Measurements from ENCODE around the gene DCXR. TPM values are rescaled to one million over a fixed set of nuclear protein-coding genes. Genes with fewer than 3 reads are reported as not detected.

DCXR gene
- total RNA-seq, 1 donor from 2014 or later, result 158 TPM

- Mint-ChIP-seq H3K4me1 (ENCODE audit: unreplicated experiment) (no peaks in the 10 kb centered on the region), H3K9me3 (no peaks in the 10 kb centered on the region), H3K36me3 (no peaks in the 10 kb centered on the region), H3K27me3 (no peaks in the 10 kb centered on the region), H3K27ac (no peak overlapping the region), H3K4me3 (no peak overlapping the region)
- TF ChIP-seq CTCF (conservative IDR thresholded peaks at IDR 0.05), result no peak
- DNase-seq (ENCODE audit: extremely low spot score, unreplicated experiment), result no peak
These were observed 43.4 kb upstream of the DCXR start for GRCh38 chr17:82080789-82081464.

GRCh38 chr17:82080048-82080788 is 42.7 kb upstream of the DCXR start:
- no peak for DNase-seq (ENCODE audit: extremely low spot score, unreplicated experiment)
- no peaks in the 10 kb centered on the region for H3K36me3 Mint-ChIP-seq
- H3K4me1 Mint-ChIP-seq (ENCODE audit: unreplicated experiment), result no peaks in the 10 kb centered on the region
- H3K4me3 Mint-ChIP-seq, result no peak overlapping the region
- H3K27ac Mint-ChIP-seq, result no peak overlapping the region
- no peaks in the 10 kb centered on the region for H3K9me3 Mint-ChIP-seq
- TF ChIP-seq CTCF (conservative IDR thresholded peaks at IDR 0.05), result no peak
- no peaks in the 10 kb centered on the region for H3K27me3 Mint-ChIP-seq

DNA sequence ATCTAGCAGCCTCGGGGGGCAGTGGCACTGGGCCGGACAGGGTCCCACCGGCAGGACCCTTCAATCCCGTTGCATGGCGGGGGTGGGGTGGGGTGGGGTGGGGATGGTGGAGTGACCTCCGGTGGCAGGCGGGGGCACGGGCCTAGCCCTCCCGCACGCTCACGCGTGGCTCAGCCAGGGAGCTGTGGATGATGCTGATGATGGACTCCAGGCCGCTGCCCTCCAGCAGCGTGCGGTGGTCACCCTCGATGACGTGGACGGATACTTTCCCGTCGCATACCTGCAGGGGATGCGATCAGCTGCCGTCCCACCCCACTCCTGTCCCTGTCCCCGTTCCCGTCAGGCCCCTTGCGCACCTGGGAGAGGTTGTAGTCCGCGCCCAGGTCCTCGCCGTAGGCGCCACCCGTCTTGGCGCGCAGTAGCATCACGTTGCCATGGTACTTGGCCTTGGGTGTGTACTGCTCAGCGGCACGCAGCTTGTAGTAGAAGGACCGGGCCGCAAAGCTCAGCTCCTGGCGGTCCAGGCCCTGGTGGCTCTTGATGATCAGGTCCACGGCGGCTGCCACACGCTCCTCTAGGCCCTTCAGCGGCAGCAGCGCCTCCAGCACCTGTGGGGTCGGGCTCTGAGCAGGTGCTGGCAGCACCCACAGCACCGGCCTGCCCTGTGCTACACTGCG is 41.6 kb upstream of the DCXR start:
- H3K4me1 Mint-ChIP-seq (ENCODE audit: unreplicated experiment), result no peaks in the 10 kb centered on the region
- no peak for TF ChIP-seq CTCF (conservative IDR thresholded peaks at IDR 0.05)
- H3K36me3 Mint-ChIP-seq, result no peaks in the 10 kb centered on the region
- no peaks in the 10 kb centered on the region for H3K9me3 Mint-ChIP-seq
- peaks cover 4% of the 10 kb centered on the region for H3K27me3 Mint-ChIP-seq
- H3K4me3 Mint-ChIP-seq, result no peak overlapping the region
- no peak for DNase-seq (ENCODE audit: extremely low spot score, unreplicated experiment)
- H3K27ac Mint-ChIP-seq, result no peak overlapping the region

DNA sequence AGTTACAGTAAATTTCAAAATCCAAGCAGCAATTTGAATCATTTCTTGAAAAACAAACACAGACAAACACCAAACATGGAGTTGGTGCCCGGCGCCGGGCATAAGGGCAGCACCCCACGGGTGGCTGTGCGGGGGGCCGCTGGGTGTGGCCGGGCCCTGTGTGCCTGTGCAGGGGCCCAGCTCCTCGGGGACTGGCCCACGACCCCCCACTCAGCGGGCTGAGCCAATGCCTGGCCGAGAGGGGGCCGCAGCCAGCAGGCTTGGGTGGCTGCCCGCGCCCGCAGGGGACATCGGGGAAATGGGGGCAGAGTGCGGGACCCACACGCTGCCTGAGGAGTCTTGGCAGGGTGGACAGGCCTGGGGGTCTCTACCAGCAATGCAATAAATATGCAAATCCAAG is 40.9 kb upstream of the DCXR start:
- DNase-seq (ENCODE audit: extremely low spot score, unreplicated experiment), result no peak
- no peak for TF ChIP-seq CTCF (conservative IDR thresholded peaks at IDR 0.05)
- Mint-ChIP-seq H3K27me3 (peaks cover 9% of the 10 kb centered on the region), H3K27ac (no peak overlapping the region), H3K36me3 (no peaks in the 10 kb centered on the region), H3K4me1 (ENCODE audit: unreplicated experiment) (no peaks in the 10 kb centered on the region), H3K9me3 (no peaks in the 10 kb centered on the region), H3K4me3 (no peak overlapping the region)

DNA sequence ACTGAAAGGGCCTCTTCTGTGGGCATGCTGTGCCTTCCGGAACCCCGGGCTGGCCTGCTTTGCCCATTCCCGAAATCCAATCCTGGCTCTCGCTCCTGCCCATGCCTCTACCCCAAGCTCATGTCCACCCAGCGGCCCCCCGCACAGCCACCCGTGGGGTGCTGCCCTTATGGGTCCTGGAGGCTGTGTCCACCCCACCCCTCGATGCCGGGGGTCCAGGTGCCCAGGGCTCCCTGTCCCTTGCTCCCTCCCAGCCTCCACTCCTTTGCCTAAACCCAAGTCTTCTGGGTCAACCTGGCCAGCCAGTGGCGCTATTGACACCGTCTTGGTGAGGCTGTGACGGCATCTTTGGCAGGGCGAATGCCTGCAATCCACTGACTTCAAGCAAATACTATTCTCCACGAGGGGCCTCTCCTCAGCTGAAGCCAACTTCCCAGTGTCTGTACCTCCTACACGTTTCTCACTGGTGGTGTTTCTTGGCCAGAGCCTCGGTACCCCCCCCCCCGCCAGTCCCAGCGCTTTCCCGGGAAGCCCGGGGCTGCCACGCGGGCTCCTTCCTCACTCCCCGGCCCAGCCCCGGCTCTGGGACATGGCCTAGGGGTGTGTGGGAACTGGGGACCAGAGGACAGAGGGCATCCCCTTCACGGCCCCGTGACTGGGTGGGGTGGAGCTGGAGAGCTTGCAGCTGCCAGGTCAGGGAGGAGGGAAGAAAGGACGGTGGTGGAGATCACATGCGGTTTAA is 40.3 kb upstream of the DCXR start:
- Mint-ChIP-seq H3K4me1 (ENCODE audit: unreplicated experiment) (no peaks in the 10 kb centered on the region), H3K4me3 (no peak overlapping the region), H3K27ac (no peak overlapping the region), H3K36me3 (no peaks in the 10 kb centered on the region), H3K9me3 (no peaks in the 10 kb centered on the region), H3K27me3 (peaks cover 11% of the 10 kb centered on the region)
- TF ChIP-seq CTCF (conservative IDR thresholded peaks at IDR 0.05), result no peak
- no peak for DNase-seq (ENCODE audit: extremely low spot score, unreplicated experiment)
